Embryonic facial prominence (tissue), 1 donor: Measurements from ENCODE around the gene PRKG1.
"Not testable (repeated sequence)": the region's sequence is repeated elsewhere in the genome, so short reads cannot be mapped to it uniquely, and the experiment has no call there.

Experiments
- DNase-seq: peaks from one replicate; pipeline ENCODE4 v3.0.0-alpha.2; 2016; ENCODE audit errors: extremely low spot score

The PRKG1 gene

GRCh38 chr10:52110576-52110975, 1036.3 kb downstream of the PRKG1 start:
- DNase-seq, result no peak

DNA sequence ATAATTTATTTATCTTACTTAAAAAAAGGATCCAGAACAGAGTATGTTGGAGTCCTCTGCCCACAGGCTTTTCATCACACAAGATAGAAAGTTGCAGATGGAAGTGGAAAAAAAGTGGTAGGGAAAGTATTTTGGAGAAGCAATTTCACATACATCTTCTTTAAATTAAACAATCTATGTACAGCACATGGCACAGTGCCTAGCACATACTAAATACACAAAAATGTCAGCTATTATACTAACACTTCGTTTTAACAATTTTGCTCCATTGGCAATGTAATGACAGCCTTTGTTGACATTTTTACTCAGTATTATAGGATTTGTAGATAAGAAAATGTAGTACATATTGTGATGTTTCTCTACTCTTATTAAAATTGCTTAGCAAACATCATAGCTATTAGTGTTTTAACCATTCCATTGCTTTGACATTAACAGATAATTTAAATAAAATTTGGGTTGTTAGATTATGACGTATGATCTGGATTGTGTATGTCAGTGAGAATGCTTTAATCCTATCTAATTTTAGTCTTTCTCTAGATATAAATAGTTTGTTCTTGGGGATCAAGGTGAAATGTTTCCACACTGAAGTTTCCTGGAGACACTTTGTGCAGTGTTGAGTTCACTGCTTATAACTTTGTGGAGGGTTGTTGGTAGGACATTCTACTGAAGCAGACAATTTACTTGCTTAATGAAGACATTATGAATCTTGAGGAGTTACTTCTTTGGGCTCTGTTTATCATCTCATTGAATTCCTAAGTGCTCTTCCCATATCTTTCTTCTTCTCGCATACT, 1037.0 kb downstream of the PRKG1 start:
- no peak for DNase-seq

DNA sequence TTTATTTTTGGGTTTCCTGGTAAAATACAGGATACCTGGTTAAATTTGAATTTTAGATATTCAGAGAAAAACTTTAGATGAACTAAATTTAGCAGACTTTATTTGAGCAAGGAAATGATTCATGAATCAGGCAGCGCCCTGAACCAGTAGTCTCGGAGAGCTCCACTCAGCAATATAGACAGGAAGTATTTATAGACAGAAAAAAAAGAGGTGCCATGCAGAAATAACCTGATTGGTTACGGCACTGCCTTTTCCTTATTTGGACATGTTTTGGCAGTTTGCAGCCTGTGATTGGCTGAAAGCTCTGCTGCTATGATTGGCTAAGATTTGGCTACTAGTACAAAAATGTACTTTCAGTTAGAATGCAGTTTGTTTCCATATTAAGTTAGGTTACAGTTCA, 1041.5 kb downstream of the PRKG1 start:
- DNase-seq, result no peak

DNA sequence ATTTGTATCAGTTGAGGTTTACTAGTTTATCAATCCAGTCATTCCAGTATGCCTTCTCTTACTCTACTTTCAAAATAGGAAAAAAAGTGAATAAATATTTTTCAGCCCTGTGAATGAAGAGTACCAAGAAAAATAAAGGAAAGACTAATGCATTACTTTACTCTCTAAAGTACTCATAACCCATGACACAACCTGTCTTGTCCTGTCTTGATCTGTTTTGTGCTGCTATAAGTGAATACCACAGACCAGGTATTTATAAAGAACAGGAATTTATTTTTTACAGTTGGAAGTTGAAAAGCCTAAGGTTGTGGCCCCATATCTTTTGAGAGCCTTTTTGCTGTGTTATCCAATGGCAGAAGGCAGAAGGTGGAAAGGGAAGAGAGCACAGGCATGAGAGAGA, 1045.2 kb downstream of the PRKG1 start:
- DNase-seq, result no peak

- DNase-seq, result no peak
Measured at GRCh38 chr10:52121688-52122087, 1047.4 kb downstream of the PRKG1 start.

DNA sequence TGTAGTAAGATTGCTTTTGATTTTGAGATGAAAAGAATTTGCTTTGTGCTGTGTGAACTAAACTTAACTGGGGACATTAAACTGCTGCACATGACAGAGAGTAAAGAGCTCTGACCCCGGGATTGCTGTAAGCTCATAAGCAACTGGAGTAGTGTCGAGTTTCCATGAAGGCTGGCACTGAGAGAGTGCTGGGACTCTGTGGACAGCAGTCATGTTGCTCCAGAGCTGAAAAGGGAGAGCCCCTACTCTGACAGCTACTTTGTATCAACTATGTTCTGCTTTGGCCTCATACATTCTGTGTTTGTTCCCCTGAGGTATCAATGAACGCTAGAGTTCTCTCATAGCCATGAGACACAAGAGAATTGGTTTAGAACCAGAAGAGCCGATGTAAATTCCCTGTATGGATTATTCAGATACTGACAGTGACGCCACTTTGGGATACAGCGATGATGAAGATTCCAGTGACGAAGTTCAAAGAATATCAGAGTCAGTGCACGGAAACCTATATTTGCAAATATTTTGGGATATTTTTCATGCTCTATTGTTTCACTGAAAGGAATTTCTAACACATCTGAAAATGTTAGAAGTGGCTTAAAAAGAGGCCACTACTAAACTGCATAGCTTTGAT, 1053.9 kb downstream of the PRKG1 start:
- no peak for DNase-seq

DNA sequence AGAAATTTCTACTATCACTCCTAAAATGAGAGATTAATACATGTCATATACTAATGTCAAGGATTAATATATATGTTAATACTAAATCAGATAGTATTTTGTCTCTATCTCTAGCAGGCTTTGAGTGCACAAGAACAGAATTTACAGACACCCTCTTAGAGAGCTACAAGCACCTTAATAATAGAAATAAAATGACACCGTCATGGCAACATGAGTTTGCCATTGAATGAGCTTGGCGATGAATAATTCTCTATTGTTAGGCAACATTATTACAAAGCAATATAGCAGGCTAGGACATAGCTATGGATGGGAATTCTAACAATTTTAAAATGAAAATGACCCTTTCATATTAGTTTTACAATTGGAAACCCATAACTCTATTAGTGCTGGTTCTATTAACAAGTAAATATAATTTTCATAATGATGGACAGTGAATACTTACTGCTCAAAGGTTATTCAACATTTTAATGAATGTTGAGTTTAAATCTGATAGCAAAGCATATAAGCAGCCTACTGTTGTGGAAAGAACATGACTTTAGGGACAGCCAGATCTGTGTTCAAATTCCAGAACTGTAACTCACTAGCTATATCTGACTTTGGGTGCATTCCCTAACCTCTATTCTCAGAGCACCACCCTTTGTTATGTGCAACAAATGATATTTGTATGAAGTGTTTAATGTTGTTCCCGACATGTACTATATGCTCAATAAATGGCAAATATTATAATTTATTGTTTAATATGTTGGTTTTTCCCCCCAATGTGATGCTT, 1055.3 kb downstream of the PRKG1 start:
- no peak for DNase-seq

DNA sequence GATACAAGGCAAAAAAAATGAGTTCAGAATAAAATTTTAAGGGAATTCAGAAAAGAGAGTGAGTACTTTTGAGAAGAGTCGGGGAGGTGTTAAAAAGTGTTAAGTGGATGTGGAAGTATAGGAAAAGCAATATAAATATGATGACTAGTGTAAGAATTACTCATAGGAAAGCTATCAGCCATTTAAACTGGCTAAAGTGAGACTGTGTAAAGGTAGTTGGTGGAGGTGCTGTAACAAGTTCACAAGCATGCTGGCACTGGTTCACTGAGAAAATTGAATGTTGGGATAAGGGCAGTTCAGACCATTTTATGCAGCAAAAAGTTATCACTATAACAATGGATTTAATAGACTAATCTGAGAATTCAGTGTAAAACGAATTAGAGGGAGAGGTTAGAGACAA, 1060.8 kb downstream of the PRKG1 start:
- no peak for DNase-seq

DNA sequence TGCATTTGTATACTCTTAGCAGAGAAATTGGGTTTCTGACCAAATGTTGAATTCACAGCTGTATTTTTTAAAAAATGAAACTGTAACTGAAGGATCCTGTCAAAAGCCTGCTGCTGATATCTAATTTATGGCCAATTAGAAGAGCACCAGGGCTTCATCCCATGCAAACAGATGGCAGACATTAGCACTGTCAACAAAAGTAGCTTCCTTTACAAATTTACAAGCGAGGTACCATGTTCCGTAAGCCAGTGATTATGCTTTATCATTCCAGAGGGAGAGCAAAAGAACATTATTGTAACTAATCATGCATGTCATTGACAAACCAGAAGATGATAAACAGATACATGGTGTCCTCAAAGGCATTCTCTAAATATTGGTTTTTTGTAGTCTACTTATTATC, 1062.6 kb downstream of the PRKG1 start:
- DNase-seq, result no peak

DNA sequence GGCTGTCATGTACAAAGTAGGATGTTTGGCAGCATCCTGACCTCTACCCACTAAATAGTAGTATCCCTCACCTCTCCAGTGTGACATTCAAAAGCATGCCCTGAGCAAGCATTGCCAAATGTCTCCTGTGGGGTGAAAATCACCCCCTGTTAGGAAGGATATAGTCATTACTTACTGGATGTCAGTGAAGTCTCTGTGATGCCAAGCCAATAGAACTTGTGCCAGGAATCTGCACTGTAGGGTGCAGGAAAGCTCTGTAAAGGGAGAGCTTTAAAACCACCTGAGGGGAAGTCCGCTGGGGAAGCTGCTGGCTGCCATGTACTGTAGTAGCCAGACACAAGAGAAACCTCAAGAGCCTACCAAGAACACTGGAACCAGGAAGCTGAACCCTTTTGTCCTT, 1069.1 kb downstream of the PRKG1 start:
- no peak for DNase-seq

DNA sequence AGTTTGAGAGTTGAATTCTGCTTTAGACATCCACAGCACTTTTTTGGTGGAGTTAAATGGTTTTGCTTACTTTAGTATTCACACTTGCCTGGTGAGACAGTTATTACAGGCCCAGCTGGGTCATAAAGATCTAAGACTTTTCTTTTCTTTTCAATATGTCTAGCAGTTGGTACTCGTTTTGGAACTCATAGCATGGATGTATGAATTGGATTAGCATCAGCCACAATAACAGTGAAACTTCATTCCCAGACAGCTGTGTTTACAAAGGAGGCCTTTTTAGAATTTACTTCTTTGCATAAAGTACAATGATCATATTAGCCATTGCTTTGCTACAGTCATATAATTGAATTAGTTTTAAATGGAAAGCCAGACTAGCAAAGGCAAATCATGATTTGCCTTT, 1071.3 kb downstream of the PRKG1 start:
- no peak for DNase-seq

- DNase-seq, result no peak
Measured at GRCh38 chr10:52146766-52147165, 1072.5 kb downstream of the PRKG1 start.

DNA sequence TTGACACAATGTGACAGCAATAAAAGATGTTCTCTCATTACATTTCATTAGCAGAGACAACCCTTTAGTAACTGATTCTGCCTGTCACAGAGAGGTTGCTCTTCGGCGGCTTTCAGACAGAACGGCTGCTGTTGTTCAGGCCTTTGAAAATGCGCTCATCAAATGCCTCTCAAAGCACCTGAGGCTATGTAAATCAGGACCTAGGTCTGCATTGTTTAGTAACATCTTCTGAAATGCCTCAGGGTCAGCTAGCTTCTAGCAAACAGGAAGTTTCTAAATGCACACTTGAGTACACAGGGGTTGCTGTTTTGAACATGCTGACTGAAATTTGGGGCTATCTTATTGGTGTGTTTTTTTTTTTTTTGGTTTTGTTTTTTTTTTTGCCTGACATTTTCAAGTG, 1096.5 kb downstream of the PRKG1 start:
- DNase-seq, result no peak

DNA sequence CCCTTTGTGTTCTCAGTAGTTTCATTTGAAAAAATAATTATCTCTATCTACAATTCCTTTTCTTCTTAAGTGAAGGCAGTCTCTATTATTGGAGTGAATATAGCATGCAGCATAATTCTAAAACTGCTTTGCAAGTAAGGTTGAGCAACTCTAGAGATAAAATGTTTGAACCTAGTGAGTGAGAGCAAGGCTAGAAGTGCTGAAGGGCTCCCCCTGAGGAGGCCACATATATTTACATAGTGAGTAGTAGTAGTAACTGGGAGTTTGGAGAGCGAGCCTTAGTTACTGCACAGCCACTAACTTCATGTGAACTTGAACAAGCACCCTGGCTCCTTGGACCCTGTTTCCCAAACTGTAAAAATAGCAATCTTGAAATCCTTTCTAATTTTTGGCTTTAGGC, 1098.3 kb downstream of the PRKG1 start:
- DNase-seq, result no peak

DNA sequence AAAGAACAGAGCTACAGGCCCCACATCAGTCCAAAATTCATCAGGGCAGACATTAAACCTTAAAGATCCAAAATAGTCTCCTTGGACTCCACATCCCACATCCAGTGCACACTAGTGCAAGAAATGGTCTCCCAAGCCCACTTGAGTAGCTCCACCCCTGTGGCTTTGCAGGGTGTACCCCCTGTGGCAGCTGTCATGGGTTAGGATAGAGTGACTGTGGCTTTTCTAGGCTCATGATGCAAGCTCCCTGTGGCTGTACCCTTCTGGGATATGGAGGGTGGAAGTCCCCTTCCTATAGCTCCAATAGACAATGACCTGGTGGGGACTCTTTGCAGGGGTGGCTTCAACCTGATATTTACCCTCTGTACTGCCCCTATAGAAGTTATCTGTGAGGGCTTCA, 1111.0 kb downstream of the PRKG1 start:
- DNase-seq, result no peak

DNA sequence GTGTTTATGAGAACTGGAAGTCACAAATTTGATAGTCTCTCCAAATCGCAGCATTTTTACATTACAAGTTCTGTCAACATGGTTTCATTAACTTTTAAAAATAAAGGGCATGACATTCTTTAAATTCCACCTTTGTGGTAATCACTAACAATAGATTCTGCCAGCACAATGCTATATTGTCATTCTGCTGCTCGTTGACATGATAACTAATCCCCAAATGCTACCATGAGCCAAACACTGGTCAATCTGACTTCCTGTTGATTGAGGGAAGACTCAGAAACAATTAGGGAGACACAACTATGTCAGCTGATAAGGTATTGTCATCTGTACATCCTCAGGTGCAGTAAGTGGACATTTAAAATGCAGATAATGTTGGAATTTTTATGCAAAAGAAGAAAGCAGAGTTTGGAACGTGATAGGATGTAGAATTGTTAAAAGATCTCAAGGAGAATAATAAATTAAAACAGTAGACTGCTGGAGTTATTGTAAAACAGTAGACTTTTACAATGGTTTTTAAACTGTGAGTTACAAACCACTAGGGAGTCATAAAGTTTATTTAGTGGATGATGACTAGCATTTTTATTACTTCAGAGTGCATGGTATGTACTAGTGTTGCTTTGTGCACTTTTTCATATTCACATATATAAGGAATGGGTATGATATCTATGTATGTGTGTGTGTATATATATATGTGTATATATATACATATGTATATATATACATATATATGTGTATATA, 1113.4 kb downstream of the PRKG1 start:
- no peak for DNase-seq

DNA sequence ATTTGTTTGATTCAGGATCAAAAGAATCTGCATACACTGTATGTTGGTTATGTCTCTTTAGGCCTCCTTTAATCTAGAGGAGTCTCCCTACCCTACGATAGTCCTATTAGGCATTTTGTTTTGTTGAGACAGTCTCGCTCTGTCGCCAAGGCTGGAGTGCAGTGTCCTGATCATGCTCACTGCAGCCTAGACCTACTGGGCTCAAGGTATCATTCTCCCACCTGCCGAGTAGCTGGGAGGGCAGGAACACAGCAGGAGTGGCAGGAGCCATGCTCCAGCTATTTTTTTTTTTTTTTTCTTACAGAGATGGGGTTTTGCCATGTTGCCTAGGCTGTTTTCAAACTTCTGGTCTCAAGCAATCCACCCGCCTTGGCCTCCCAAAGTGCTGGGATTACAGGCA, 1116.8 kb downstream of the PRKG1 start:
- DNase-seq, result no peak

DNA sequence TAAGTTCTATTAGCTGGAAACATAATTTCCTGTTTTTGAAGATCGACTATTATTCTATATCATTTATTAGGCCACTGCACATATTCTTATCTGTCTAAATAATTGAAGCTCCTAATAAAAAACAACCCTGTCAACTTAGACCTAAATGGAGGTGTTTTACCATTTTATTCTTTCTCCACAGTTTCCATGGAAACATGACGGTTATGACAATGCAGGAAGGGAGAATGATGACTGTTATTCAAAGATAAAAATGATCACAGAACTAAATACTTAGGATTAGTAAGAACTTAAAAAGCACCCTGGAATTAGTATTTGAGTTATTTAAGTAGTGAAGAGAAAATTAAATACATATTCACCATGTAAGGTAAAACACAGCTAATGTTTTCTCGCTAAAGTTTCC, 1119.9 kb downstream of the PRKG1 start:
- DNase-seq, result no peak

GRCh38 chr10:52194716-52195115, 1120.4 kb downstream of the PRKG1 start:
- no peak for DNase-seq

- no peak for DNase-seq
Measured at GRCh38 chr10:52197098-52197497, 1122.8 kb downstream of the PRKG1 start.

DNA sequence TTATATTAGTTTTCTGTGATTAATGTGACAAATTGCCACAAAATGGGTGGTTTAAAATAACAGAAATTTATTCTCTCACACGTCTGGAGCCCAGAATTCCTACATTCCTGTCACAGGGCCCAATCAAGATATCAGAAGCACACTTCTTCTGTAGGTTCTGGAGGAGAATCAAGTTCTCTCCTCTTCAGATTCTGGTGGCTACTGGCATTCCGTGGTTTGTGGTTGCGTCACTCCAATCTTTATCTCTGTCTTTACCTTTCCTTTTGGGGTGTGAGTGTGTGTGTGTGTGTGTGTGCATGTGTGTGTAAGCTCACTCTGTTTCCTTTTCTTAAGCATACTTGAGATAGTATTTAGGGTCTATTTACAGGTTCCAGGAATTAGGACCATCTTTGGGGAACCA, 1124.3 kb downstream of the PRKG1 start:
- DNase-seq, result no peak

GRCh38 chr10:52204906-52205305, 1130.6 kb downstream of the PRKG1 start:
- not testable (repeated sequence) for DNase-seq
